ENCODE data around the gene SYNRG.

The SYNRG gene

DNA sequence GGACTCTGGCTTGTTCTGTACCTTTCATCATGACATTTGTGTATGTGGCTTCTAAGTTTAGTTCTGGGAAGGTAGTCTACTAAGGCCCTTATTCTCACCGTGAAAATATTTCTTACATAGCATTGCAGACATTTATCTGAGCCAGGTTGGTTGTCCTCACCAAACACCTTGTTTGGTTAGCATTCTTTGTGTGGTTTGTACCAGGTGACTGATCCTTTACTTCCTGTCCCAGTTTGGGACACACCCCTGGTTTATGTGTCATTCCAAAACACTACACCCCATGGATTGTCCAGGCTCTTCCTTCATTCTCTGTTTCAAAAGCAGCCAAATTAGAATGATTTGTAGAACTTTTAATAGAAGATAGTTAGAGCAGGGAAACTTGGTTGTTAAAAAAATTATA is 142.7 kb downstream of the SYNRG start:
- DNase-seq, result no peak

DNA sequence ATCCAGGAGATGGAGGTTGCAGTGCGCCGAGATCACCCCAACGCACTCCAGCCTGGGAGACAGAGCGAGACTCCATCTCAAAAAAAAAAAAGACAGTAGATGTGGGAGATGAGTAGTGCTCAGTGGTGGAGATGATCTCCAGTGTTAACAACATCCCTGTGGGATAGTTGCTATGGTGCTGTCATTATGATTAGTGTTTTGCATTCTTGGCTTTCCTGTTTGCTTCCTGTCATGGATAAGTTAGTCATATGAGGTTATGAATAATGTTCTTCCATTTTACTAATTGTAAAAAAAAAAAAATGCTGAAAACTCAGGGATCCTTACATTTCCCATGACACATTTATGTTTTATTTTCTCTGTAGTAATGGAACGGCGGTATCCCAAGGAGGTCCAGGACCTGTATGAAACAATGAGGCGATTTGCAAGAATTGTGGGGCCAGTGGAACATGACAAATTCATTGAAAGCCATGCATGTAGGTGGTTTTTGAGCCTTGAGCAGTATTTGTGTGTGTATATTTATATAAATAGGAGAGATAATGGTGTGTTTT is 144.1 kb downstream of the SYNRG start:
- DNase-seq, result no peak

All from CD4-positive, alpha-beta T cell treated with Interleukin-17A for 4 hours (primary cell).